Measurements from ENCODE around the gene ZDHHC13.

ZDHHC13 gene

GRCh38 chr11:19208181-19208580, 91.2 kb downstream of the ZDHHC13 start:
- no peak overlapping the region for H3K4me3 Mint-ChIP-seq
- H3K9me3 Mint-ChIP-seq = no peaks in the 10 kb centered on the region
- H3K27me3 Mint-ChIP-seq (ENCODE audit: low read depth) = peaks cover 23% of the 10 kb centered on the region
- H3K4me1 Mint-ChIP-seq = peaks cover 13% of the 10 kb centered on the region
- H3K27ac Mint-ChIP-seq = no peak overlapping the region
- no peak for TF ChIP-seq CTCF (IDR thresholded peaks at IDR 0.05; ENCODE audit: unreplicated experiment in 3 of 3)
- no peaks in the 10 kb centered on the region for H3K36me3 Mint-ChIP-seq (ENCODE audit: low read depth)

- Mint-ChIP-seq H3K4me1 (peaks cover 13% of the 10 kb centered on the region), H3K4me3 (no peak overlapping the region), H3K27me3 (ENCODE audit: low read depth) (peaks cover 23% of the 10 kb centered on the region), H3K36me3 (ENCODE audit: low read depth) (no peaks in the 10 kb centered on the region), H3K27ac (no peak overlapping the region), H3K9me3 (no peaks in the 10 kb centered on the region)
- TF ChIP-seq CTCF (IDR thresholded peaks at IDR 0.05; ENCODE audit: unreplicated experiment in 3 of 3) = no peak
These were observed 92.1 kb downstream of the ZDHHC13 start for GRCh38 chr11:19208959-19209546.

DNA sequence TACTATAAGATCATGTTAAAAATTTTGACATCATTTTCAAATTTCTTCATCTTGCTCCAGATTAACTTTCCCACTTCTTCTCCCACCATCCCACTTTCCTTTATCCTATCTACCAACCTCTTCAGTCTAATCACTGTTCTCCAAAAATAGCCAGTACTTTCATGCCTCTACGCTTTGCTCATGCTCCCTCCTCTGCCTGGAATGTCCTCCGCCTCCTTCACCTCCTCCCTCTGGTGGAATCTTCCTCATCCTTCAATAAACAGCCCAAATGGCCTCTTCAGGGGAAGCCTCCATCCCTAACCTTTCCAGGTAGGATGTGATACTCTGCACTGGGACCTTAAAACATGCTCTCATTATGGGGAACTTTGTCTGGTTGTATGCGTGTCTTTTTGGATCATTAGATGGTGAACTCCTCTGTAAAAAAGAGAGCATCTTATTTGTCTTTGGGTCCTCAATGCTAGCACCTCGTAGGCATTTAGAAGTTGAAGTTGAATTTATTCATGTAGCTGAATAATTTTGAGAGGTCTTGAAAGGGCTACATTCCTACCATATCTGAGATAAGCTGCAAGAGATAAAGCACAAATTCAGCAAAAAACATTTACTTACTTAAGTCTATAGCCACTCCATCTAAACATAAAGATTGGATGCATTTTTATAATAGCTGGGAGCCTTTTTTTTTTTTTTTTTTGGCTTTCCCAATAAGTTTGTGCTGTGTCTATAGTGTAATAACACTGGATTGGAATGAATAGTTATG, 92.8 kb downstream of the ZDHHC13 start:
- no peak overlapping the region for H3K27ac Mint-ChIP-seq
- H3K9me3 Mint-ChIP-seq = no peaks in the 10 kb centered on the region
- no peak for TF ChIP-seq CTCF (IDR thresholded peaks at IDR 0.05; ENCODE audit: unreplicated experiment in 3 of 3)
- peaks cover 13% of the 10 kb centered on the region for H3K4me1 Mint-ChIP-seq
- no peak overlapping the region for H3K4me3 Mint-ChIP-seq
- no peaks in the 10 kb centered on the region for H3K36me3 Mint-ChIP-seq (ENCODE audit: low read depth)
- H3K27me3 Mint-ChIP-seq (ENCODE audit: low read depth) = peaks cover 23% of the 10 kb centered on the region

DNA sequence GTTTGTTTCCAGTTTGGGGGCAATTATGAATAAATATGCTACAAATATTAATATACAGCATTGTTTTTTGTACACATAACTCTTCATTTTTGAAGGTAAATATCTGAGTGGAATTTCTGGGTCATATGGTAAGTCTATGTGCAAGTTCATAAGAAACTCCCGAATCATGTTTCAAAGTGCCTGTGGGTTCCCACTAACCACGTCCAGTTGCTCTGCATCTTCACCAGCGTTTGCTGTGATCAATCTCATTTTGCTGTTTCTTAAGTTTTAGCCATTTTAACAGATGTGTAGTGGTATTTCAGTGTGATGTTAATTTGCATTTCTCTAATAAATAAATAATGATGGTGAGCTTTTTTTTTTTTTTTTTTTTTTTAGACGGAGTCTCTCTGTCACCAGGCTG, 99.1 kb downstream of the ZDHHC13 start:
- H3K36me3 Mint-ChIP-seq (ENCODE audit: low read depth) = no peaks in the 10 kb centered on the region
- H3K9me3 Mint-ChIP-seq = no peaks in the 10 kb centered on the region
- no peak overlapping the region for H3K27ac Mint-ChIP-seq
- no peak for TF ChIP-seq CTCF (IDR thresholded peaks at IDR 0.05; ENCODE audit: unreplicated experiment in 3 of 3)
- peaks cover 35% of the 10 kb centered on the region for H3K4me1 Mint-ChIP-seq
- H3K4me3 Mint-ChIP-seq = no peak overlapping the region
- peaks cover 5% of the 10 kb centered on the region for H3K27me3 Mint-ChIP-seq (ENCODE audit: low read depth)

DNA sequence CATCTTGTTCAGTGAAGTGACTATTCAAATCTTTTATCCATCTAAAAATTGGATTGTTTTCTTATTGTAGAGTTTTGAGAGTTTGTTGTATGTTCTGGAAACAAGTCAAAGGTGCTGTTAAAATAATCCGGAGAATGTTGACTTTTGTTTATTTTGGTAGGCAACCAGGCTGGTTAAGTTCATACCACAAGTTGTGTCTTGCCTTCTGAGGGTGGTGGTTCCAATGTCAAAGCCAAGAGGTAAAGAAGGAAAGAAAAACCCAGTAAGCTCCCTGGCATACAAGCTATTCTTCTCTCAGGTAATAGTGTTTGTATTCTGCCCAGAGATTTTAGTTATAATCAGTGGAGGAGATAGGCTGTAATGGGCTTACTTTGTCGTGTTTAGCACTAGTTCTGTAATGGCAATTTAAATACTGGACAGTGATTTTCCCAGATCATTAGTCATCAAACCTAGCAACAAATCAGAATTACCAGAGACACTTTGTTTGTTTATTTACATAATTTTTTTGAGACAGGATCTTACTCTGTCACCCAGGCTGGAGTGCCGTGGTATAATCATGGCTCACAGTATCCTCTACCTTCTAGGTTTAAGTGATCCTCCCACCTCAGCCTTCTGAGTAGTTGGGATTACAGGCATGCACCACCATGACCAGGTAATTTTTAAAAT, 99.9 kb downstream of the ZDHHC13 start:
- Mint-ChIP-seq H3K9me3 (no peaks in the 10 kb centered on the region), H3K27ac (no peak overlapping the region), H3K4me3 (no peak overlapping the region), H3K36me3 (ENCODE audit: low read depth) (no peaks in the 10 kb centered on the region), H3K4me1 (peaks cover 41% of the 10 kb centered on the region), H3K27me3 (ENCODE audit: low read depth) (peaks cover 8% of the 10 kb centered on the region)
- TF ChIP-seq CTCF (IDR thresholded peaks at IDR 0.05; ENCODE audit: unreplicated experiment in 3 of 3) = no peak
